OCI-LY7 (cell line): ENCODE data around the gene SRCIN1. TPM values are rescaled to one million over a fixed set of nuclear protein-coding genes. Genes with fewer than 3 reads are reported as not detected.

Experiments used
- Bru-seq: library from RNA; stranded (reverse); fragments of 400-500 nt; gene quantifications from one replicate; lab custom pipeline; 2021; lab: Mats Ljungman, UMichigan
- BruChase-seq, 2 experiments: library from RNA; stranded (reverse); fragments of 400-500 nt; gene quantifications; one replicate each; lab custom pipeline; 2021; lab: Mats Ljungman, UMichigan
- BruUV-seq: library from RNA; stranded (reverse); fragments of 400-500 nt; replicated peaks from 2 replicates; lab custom pipeline; 2021; lab: Mats Ljungman, UMichigan
- CTCF ChIA-PET: fragments of 300-600 bp; sonication (Branson Sonifier 250); formaldehyde crosslinking; loops from one replicate; lab custom pipeline; 2022; ENCODE audit warnings: antibody characterized with exemption; ENCODE audit not compliant: unreplicated experiment; lab: Charles Lee
- POLR2A ChIA-PET: fragments of 300-600 bp; sonication (Branson Sonifier 250); formaldehyde crosslinking; loops from one replicate; lab custom pipeline; 2022; ENCODE audit warnings: antibody characterized with exemption; lab: Charles Lee
- DNase-seq: peaks from one replicate; pipeline ENCODE4 v3.0.0-alpha.2; 2015; ENCODE audit warnings: low spot score
- H2AFZ ChIP-seq: fragments of 200-600 bp; sonication (generic), shearing (Covaris generic); 2 replicates; pipeline ENCODE4 v1.6.1; 2014; ENCODE audit warnings: mild to moderate bottlenecking, antibody characterized with exemption, low read length, moderate library complexity
- H3K27ac ChIP-seq: fragments of 200-600 bp; sonication (generic); 2 replicates; pipeline ENCODE4 v1.5.1; 2014; ENCODE audit warnings: mixed run types, low read depth, mild to moderate bottlenecking, moderate library complexity, low read length, inconsistent platforms; ENCODE audit not compliant: poor library complexity, severe bottlenecking
- H3K36me3 ChIP-seq: fragments of 200-600 bp; sonication (generic); 2 replicates; pipeline ENCODE4 v1.6.1; 2014; ENCODE audit warnings: mild to moderate bottlenecking, antibody characterized with exemption, low read length, moderate library complexity, mixed read lengths; ENCODE audit not compliant: insufficient read depth
- H3K4me1 ChIP-seq: fragments of 200-600 bp; sonication (generic); 2 replicates; pipeline ENCODE4 v1.5.1; 2014; ENCODE audit warnings: mild to moderate bottlenecking, low read length; ENCODE audit not compliant: insufficient read depth, poor library complexity, severe bottlenecking
- H3K4me2 ChIP-seq: fragments of 200-600 bp; sonication (generic); 2 replicates; pipeline ENCODE4 v1.6.1; 2014; ENCODE audit warnings: mild to moderate bottlenecking, low read length
- H3K4me3 ChIP-seq: fragments of 200-600 bp; sonication (generic); 2 replicates; pipeline ENCODE4 v1.5.1; 2014; ENCODE audit warnings: mild to moderate bottlenecking, low read depth, low read length; ENCODE audit not compliant: poor library complexity, severe bottlenecking
- H3K79me2 ChIP-seq: fragments of 200-600 bp; sonication (generic); 2 replicates; pipeline ENCODE4 v1.6.1; 2016; ENCODE audit warnings: low read depth, mild to moderate bottlenecking, low read length, moderate library complexity, mixed read lengths; ENCODE audit not compliant: insufficient read depth
- H3K9me2 ChIP-seq: fragments of 200-600 bp; sonication (generic); 2 replicates; pipeline ENCODE4 v1.6.1; 2016; ENCODE audit warnings: mild to moderate bottlenecking, low read length, mixed read lengths; ENCODE audit not compliant: insufficient read depth
- H3K9me3 ChIP-seq: fragments of 200-600 bp; sonication (generic); 2 replicates; pipeline ENCODE4 v1.6.1; 2014; ENCODE audit warnings: mild to moderate bottlenecking, mixed run types, low read length, mixed read lengths
- H4K20me1 ChIP-seq: fragments of 200-600 bp; sonication (generic); 2 replicates; pipeline ENCODE4 v1.6.1; 2014; ENCODE audit warnings: mild to moderate bottlenecking, antibody characterized with exemption, low read length, moderate library complexity, mixed read lengths; ENCODE audit not compliant: insufficient read depth
- EZH2phosphoT487 ChIP-seq: fragments of 200-600 bp; sonication (generic); IDR thresholded peaks from 2 replicates; pipeline ENCODE4 v1.6.1; 2018; ENCODE audit warnings: low read depth, borderline replicate concordance, mild to moderate bottlenecking, mixed run types, antibody characterized with exemption, low read length, moderate library complexity, mixed read lengths
- intact Hi-C: fragments of 100-400 bp; cut with micrococcal nuclease; formaldehyde crosslinking; loops from one replicate; pipeline ENCODE4 v1.10.0; 2022; ENCODE audit not compliant: unreplicated experiment
- long read RNA-seq: library from polyadenylated mRNA; stranded (forward); transcript quantifications from one replicate; pipeline ENCODE4 v2.0.0, GENCODE V29; 2022
- total RNA-seq, 2 experiments: library from RNA; depleted of rRNA in 1 of 2; stranded (reverse); fragments of >200 nt in 1 of 2; shearing (Covaris generic) in 1 of 2; gene quantifications; 2 replicates each; pipeline ENCODE4 v1.2.3, GENCODE V29; 2014 to 2022
- TF ChIP-seq, protein P1 (sequence below): fragments of 200-600 bp; sonication (generic); conservative IDR thresholded peaks from 2 replicates; pipeline ENCODE4 v1.5.1; 2014; ENCODE audit warnings: mild to moderate bottlenecking, antibody characterized with exemption, low read length, moderate library complexity, mixed read lengths

Gene SRCIN1, protein sequence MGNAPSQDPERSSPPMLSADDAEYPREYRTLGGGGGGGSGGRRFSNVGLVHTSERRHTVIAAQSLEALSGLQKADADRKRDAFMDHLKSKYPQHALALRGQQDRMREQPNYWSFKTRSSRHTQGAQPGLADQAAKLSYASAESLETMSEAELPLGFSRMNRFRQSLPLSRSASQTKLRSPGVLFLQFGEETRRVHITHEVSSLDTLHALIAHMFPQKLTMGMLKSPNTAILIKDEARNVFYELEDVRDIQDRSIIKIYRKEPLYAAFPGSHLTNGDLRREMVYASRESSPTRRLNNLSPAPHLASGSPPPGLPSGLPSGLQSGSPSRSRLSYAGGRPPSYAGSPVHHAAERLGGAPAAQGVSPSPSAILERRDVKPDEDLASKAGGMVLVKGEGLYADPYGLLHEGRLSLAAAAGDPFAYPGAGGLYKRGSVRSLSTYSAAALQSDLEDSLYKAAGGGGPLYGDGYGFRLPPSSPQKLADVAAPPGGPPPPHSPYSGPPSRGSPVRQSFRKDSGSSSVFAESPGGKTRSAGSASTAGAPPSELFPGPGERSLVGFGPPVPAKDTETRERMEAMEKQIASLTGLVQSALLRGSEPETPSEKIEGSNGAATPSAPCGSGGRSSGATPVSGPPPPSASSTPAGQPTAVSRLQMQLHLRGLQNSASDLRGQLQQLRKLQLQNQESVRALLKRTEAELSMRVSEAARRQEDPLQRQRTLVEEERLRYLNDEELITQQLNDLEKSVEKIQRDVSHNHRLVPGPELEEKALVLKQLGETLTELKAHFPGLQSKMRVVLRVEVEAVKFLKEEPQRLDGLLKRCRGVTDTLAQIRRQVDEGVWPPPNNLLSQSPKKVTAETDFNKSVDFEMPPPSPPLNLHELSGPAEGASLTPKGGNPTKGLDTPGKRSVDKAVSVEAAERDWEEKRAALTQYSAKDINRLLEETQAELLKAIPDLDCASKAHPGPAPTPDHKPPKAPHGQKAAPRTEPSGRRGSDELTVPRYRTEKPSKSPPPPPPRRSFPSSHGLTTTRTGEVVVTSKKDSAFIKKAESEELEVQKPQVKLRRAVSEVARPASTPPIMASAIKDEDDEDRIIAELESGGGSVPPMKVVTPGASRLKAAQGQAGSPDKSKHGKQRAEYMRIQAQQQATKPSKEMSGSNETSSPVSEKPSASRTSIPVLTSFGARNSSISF
- total RNA-seq (2014; rRNA removed; shearing (Covaris generic)) (0.15 and 1.5 TPM in 2 replicates), total RNA-seq (2022) (4.6 and 4.9 TPM in 2 replicates), Bru-seq, nascent RNA (percentile 20 among the genes with signal in this experiment), BruChase-seq, experiment 1, labeled RNA remaining after a 6-hour chase (percentile 20 among the genes with signal in this experiment), BruChase-seq, experiment 2, labeled RNA remaining after a 2-hour chase (percentile 19 among the genes with signal in this experiment)
- long read RNA-seq = 0 reads

DNA sequence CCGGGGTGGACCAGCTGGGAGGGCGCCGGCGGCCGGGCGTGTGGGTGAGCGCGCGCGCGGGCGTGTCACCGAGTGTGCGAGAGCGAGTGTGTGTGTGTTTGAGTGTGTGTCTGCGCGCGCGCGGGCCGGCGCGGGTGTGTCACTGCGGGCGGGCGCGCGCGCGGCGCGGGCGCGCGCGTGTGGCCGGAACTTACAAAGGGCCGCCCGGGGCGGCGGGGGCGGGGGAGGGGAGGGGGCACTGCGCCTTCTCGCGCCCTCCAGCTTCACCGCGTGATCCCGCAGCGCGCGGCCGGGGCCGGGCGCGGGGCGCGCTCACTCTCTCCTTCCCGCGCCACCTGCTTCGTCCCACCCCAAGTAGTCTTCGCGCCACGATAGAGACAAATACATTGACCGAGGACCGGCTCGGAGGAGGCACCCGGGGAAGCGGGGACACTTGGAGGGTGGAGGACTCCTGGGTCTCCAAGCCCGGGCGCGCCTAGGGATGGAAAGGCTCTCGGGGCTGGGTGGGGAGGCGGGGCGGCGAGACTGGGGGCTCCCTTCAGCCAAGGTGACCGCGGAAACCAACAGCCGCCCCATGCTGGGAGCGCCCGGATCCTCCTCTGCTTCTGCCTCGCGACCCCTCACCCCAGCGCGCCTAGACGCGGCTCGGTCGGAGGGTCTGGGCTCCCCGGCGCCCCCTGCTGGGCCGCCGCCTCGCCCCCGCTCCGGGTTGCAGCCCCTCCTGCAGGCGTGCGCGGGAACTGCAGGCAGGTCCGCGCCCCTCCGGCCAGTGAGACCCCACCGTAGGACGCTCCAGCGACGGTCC is at the start of gene SRCIN1:
SRCIN1 (minus strand) TSS at position 112 of the 805 bp plus-strand sequence. CDS start 247 bp downstream, outside the sequence.
- Histone ChIP-seq H3K4me3 (peak within 1 kb of the TSS; percentile 72), H3K4me2 (peak within 1 kb of the TSS; percentile 83), H4K20me1 (no peaks in the 10 kb centered on the region), H3K27ac (no peak within 1 kb of the TSS), H3K9me3 (no peaks in the 10 kb centered on the region), H3K9me2 (no peaks in the 10 kb centered on the region), H3K79me2 (no peaks in the 10 kb centered on the region), H3K4me1 (no peaks in the 10 kb centered on the region), H2AFZ (peak within 1 kb of the TSS; percentile 68), H3K36me3 (no peaks in the 10 kb centered on the region)
- ChIA-PET CTCF (interaction anchor here (0.7 kb wide), 1 partner anchor 48 kb away, joined by 4 read pairs; no protein-coding TSS in a partner anchor), POLR2A (interaction anchor here (0.6 kb wide), 1 partner anchor 891 kb away, joined by 4 read pairs; no protein-coding TSS in a partner anchor)
- intact Hi-C loops = loop anchor here (5.0 kb wide), 1 partner anchor 56 kb away; no protein-coding TSS in a partner anchor
- BruUV-seq = no TSS peak
- TF ChIP-seq, protein P1, sequence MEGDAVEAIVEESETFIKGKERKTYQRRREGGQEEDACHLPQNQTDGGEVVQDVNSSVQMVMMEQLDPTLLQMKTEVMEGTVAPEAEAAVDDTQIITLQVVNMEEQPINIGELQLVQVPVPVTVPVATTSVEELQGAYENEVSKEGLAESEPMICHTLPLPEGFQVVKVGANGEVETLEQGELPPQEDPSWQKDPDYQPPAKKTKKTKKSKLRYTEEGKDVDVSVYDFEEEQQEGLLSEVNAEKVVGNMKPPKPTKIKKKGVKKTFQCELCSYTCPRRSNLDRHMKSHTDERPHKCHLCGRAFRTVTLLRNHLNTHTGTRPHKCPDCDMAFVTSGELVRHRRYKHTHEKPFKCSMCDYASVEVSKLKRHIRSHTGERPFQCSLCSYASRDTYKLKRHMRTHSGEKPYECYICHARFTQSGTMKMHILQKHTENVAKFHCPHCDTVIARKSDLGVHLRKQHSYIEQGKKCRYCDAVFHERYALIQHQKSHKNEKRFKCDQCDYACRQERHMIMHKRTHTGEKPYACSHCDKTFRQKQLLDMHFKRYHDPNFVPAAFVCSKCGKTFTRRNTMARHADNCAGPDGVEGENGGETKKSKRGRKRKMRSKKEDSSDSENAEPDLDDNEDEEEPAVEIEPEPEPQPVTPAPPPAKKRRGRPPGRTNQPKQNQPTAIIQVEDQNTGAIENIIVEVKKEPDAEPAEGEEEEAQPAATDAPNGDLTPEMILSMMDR = peak; percentile 99
- no peak for TF ChIP-seq EZH2phosphoT487
- peak; percentile 72 for DNase-seq

DNA sequence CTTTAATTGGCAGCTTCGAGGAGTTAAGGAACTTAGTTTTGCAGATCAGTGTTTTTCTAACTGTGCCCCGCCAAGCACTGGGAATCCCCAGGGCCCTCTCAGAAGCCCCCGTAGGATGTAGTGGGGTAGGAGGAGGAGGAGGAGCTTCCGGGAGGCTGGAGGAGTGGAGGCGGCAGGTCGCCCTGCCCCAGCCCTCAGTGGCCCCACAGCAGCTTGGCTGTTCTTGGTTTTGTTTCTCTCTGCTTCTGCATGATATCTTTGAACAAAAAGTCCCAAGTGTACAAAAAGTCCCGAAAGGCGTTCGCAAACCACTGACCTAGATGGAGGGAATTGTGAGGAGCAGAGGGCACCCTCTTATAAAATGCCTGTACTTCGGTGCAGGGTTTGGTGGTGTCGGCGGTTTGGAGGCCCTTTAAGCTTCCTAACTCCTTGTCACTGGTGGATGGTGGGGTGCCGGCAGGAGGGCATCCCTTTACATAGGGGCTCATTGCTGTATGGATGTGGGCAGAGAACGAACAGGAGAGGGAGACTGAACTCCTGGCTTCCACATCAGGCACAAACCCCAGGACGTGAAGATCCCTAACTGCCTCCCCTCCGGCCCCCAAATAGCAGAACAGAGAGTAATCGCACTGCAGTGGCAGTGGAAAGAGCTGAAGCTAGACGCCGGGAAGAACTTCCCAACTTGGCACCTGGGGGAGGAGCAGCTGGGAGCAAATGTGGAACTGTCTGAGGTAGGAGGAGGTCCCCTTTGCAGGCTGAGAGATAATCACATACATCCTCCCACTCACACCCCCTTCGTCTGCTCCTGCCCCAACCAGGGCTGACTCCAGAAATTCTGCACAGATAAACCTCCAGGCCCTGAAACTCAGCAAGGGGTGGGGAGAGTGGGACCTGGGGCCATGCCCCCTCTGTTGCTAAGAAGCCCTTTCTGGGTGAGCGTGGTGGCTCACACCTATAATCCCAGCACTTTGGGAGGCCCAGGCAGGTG is 49.0 kb upstream of the SRCIN1 start:
- Histone ChIP-seq H2AFZ (peak overlapping the region; percentile 23; the same call in 1 of the 2 replicates), H3K79me2 (no peaks in the 10 kb centered on the region), H3K27ac (no peak overlapping the region), H3K9me2 (no peaks in the 10 kb centered on the region), H4K20me1 (no peaks in the 10 kb centered on the region), H3K4me1 (peaks cover 42% of the 10 kb centered on the region), H3K4me3 (peak overlapping the region; percentile 22), H3K4me2 (peak overlapping the region; percentile 69), H3K9me3 (no peaks in the 10 kb centered on the region), H3K36me3 (no peaks in the 10 kb centered on the region)
- intact Hi-C loops = no loop called here
- TF ChIP-seq, protein P1 = no peak
- no peak for TF ChIP-seq EZH2phosphoT487
- ChIA-PET POLR2A (interaction anchor here (0.7 to 1.1 kb wide), 3 partner anchors 64 to 95 kb away, joined by 3 to 4 read pairs (median 3); no protein-coding TSS in a partner anchor), CTCF (no interaction called here)
- no TSS peak for BruUV-seq
- no peak for DNase-seq
